Measurements from ENCODE around the gene MVK.

Gene MVK

DNA sequence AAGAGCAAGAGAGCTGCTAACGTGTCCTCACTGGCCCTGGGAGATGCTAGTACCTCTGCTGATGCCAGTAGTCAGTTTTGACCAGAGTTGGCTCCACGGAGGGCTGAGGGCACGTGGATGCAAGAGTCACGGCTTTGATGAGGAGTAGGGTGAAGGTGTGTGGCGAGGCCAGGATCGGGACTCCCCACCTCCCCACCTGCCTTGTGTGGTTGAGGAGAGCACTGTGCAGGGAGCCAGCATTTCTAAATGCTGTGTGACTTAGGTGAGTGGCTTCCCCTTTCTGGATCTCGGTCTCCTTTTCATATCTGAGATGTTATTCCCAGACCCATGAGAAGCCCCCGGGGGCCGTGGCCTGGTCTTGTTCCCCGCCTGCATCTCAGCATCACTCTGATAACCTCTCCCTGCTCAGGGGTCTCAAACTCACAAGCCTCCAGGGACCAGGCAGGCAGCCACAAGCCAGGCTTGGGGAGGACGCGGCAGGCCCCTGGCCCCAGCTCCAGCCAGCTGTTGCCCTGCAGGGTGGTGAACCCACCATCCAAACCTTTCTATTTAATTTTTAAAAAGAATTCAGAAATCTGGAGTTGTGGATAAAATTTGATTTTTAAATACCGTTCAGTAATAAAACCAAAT is 32.1 kb downstream of the MVK start:
- no peak for DNase-seq

DNA sequence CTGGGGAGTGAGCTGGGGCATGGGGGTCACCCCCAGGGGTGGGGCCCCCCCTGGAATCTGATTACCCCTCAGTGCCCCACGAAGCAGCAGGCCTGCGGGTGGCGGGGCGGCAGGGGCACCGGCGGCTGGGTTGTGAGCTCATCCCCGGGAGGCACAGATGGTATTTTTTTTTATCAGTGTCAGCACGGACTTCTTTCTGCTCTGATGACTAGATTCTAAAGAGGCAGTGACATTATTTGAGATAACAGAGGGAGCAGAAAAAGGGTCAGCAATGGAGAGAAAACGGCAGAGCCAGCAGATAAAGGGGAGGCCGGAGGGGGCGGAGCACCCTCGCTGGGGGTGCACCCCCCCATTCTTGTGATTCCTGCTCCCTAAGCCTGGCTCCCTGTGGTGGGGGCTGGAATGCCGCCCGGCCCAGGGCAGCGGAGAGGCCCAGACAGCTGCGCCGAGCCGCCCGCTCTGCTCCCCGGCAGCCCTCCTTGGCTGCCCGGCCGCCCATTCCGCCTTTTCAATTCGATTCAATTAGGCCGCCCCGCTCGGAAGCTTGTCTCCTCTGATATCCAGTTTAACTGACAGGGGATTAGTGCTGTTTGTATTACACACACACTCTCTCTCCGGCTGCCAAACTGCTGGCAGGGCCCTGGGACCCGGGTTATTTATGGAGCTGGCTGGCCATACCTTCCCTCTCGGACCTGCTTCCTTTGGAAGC is 32.9 kb downstream of the MVK start:
- DNase-seq, result peak in 45 of 56 donors; percentile 6 to 80 (median 49)

- DNase-seq, result no peak
These were observed 34.0 kb downstream of the MVK start for GRCh38 chr12:109607618-109608017.

GRCh38 chr12:109608270-109608669 is 34.7 kb downstream of the MVK start:
- DNase-seq, result no peak

- no peak for DNase-seq
These were observed 35.2 kb downstream of the MVK start for GRCh38 chr12:109608793-109609192.

- no peak for DNase-seq
These were observed 35.7 kb downstream of the MVK start for GRCh38 chr12:109609342-109609741.

DNA sequence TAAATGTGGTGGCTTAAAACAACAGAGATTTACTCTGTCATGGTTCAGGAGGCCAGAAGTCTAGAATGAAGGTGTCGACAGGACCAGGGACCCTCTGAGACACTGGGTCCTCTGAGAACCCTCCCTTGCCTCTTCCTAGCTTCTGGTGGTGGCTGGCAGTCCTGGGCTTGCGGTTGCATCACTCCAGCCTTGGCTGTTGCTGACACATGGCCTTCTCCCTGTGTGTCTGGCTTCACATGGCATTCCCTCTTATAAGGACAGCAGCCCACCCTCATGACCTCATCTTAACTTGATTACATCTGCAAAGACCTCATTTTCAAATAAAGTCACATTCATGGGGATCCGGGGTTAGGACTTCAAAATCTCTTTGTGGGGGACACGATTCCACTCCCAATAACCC is 36.9 kb downstream of the MVK start:
- no peak for DNase-seq

GRCh38 chr12:109611223-109611622 is 37.6 kb downstream of the MVK start:
- DNase-seq, result no peak

DNA sequence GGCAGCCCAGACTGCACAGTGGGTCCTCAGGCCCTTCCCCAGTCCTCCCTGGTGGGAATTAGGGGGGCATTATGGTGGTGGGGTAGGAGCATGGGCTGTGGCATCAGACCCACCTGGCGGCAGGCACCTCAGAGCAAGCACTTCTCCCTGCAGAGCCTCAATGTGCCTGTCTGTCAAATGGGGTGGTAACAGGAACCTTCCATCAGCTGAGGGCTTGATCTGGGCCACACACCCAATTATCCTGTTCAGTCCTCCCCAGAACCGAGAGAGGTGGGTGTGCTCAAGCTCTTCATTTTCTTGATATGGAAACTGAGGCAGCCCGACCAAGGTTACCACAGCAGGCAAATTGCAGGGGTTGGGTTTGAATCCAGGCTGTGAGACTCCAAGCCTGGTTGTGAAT is 38.4 kb downstream of the MVK start:
- no peak for DNase-seq

DNA sequence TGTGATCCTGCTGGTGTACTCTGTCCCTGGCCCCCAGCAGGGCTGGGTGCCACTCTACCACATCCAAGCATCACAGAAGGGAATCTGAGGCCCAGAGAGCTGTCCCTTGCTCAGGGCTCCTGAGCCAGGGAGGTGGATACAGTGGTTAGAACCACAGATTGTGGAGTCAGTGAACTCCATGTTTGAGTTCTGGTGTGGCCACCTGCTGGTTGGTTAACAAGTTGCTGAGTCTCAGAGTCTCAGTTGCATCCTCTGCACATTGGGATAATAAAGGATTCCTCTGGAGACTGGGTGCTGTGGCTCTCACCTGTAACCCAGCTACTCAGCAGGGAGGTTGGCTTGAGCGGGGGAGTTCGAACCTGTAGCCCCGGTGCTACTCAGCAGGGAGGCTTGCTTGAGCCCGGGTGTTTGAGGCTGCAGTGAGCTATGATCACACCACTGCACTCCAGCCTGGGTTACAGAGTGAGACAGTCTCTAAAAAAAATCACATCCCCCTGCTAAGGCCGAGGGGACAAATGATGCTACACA is 39.4 kb downstream of the MVK start:
- peak in 1 of 56 donors; percentile 19 for DNase-seq

GRCh38 chr12:109613649-109614455 is 40.3 kb downstream of the MVK start:
- peak in 11 of 56 donors; percentile 10 to 62 (median 36) for DNase-seq

- no peak for DNase-seq
These were observed 42.1 kb downstream of the MVK start for GRCh38 chr12:109615556-109616229.

DNA sequence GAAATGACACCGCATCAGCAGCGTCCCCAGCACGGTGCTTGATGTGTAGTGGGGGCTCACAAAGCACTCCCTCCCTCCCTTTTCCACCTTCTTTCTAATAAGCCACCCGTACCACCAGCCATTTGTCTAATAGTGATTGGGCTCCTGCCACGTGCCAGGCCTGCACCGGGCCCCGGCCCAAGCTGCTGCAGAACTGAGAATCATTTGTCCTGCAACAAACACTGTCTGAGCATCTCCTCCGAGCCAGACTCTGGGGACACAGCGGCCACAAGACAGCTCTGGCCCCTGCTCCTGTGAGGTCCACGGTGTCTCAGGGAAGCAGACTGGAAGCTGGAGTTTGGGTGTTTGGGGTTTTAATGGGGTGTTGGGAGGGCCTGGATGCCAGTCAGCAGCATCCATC is 43.9 kb downstream of the MVK start:
- peak in 53 of 56 donors; percentile 18 to 91 (median 71) for DNase-seq

DNA sequence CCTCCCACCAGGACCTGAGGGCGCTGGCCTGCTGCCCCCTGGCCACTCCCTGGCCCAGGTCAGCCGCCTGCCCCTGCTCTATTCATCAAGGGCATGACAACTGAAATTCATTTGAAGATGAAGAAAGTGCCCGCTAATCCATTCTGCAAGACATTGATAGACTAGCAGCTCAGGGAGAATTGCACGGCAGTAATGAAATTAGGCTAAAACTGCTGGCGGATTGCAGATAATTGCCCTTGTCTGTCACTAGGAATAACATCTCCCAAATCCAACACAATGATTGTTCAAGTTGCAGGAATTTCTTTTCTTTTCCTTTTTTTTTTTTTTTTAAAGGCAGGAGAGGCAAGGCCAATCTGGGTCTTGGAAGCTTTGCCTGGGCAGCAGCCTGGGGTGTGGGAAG is 44.5 kb downstream of the MVK start:
- DNase-seq, result no peak

GRCh38 chr12:109619002-109619604 is 45.5 kb downstream of the MVK start:
- DNase-seq, result no peak

GRCh38 chr12:109621211-109621694 is 47.7 kb downstream of the MVK start:
- DNase-seq, result peak in 1 of 56 donors; percentile 42

- no peak for DNase-seq
These were observed 48.3 kb downstream of the MVK start for GRCh38 chr12:109621901-109622364.

DNA sequence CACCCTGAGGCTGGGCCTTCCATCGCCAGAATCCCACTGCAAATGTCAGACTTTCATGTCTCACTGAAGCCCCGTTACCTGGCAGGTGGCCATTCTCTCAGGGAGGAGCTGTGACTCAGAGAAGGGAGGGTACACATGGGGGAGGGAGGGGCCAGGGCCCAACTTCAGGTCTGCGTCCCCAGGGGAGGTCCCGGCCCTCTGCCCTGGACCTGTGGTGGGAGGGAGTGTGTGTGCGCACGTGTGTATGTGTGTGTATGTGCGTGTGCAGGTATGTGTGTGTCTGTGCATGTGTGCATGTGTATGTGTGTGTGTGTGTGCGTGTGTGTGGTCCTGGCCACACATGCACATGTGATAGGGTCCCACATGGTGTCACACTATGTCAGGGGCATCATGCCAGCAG is 50.9 kb downstream of the MVK start:
- peak in 4 of 56 donors; percentile 15 to 63 (median 44) for DNase-seq

DNA sequence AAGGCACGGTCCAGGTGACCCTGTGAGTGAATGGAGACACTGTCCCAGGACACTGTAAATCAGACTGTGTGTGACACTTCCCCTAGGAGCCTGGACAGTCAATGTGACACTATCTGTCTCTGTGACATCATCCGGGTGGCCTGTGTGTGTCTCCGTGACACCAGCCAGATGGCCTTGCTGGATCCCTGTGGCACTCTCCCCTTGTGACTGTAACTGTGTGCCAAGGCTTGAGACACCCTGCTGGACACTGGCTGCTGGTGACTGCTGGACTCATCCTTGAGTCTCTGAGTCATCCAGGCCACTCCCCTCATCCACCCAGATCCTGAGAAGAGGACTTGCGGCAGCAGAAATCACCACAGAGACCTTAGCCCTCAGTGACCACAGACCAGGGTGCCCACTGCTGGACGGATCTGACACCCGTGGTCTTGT is 51.6 kb downstream of the MVK start:
- peak; percentile 20 to 97 (median 82) for DNase-seq

- DNase-seq, result peak in 7 of 56 donors; percentile 38 to 72 (median 58)
These were observed 52.3 kb downstream of the MVK start for GRCh38 chr12:109625749-109626377.
